LNCAP (cell line): ENCODE measurements around the gene ITPRIP.

Experiments
- CTCF ChIP-seq: fragments of 450-650 bp; IDR thresholded peaks from 2 replicates; pipeline ENCODE4 v1.5.1; 2017; ENCODE audit warnings: mild to moderate bottlenecking

Gene ITPRIP

DNA sequence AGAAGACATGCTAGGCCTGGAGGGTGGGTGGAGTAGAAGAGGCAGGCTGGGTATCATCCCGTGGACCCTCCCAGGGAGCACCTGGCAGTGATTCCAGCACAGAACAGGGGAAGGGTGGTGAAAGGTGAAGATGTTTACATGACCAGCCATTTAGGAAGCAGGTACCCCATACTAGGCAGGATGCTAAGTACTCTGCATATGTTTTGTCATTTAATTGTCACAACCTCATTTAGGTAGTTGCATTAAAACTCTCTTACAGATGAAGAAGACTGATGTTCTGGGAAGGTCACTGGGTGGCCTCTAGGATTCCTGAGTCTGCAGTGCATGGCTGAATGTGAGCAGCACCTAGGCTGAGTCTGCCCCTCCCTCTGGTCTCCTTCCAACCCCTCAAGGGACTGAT lies 15.2 kb downstream of the ITPRIP start:
- no peak for TF ChIP-seq CTCF

- TF ChIP-seq CTCF = no peak
Observed at GRCh38 chr10:104322416-104322782, 15.9 kb downstream of the ITPRIP start.

DNA sequence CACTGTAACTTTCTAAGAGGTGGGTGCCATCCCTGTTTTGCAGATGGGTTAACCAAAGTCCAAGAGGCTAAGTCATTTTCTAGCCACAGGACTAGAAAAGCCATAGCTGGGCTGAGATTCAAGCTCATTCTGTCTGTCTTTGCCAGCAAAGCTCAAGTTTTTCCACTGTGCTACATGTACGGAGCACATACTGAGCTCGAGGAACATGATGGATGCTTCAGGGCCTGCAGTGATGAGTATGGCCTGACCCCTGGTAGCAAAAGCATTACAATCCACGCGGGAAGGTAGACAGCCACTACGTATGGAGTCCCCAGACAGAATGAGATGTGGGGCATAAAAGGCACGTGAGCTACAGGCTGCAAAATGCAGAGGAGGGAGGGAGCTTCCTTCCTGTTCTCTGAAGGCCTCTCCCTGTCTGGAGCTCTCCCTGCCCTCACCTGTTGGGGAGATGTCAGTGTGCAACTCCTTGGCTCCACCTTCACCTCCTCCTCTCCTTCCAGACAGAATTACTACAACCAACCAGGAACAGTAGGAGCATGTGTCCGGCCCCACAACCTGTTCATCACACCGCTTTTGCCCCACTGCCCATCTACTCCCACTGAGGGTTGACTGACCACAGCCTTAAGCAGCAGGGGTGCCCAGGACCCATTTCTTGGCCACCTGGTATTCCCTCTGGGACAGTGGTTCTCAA lies 16.4 kb downstream of the ITPRIP start:
- TF ChIP-seq CTCF = no peak

GRCh38 chr10:104321226-104321625 lies 17.0 kb downstream of the ITPRIP start:
- no peak for TF ChIP-seq CTCF

DNA sequence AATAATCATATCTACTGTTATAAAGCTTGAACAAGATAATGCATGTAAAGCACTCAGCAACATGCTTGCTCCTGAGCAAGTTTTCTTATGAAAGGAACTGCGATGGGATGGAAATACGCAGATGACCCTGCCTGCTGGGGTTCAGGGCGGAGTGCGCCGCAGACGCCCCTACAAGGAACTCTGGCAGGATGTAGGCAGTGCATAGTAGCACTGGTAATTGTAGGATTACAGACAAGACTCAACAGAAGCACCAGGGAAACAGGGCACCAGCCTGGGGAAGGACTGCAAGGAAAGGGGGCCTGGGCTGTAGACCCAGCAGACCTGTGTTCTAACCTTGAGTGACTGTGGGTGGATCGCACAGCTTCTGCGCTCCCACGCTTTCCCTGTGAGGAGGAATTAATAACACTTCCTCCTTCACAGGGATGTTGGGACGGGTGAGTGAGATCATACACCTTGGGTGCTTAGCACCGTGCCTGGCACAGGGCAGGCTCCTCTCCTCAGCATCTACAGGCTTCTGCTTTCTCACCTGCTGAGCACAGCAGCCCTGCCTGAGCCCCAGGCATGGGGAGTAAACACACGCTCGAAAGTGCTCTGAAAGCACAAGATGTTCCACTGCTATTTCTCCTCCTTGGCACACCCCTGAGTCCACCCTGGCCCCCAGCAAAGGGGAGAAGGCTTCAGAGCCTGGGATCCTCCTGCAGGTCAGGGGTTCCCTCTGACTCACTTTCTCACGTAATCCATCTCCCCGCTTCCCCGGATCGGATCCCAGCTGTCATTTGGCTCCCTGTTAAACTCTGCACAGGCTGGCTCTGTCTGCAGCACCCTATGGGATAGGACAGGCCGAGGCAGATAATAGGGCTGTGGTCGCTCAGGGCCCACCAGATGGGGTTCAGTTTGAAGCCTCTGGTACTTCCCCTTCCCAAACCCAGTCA lies 19.2 kb downstream of the ITPRIP start:
- no peak for TF ChIP-seq CTCF

GRCh38 chr10:104318326-104318725 lies 19.9 kb downstream of the ITPRIP start:
- no peak for TF ChIP-seq CTCF

DNA sequence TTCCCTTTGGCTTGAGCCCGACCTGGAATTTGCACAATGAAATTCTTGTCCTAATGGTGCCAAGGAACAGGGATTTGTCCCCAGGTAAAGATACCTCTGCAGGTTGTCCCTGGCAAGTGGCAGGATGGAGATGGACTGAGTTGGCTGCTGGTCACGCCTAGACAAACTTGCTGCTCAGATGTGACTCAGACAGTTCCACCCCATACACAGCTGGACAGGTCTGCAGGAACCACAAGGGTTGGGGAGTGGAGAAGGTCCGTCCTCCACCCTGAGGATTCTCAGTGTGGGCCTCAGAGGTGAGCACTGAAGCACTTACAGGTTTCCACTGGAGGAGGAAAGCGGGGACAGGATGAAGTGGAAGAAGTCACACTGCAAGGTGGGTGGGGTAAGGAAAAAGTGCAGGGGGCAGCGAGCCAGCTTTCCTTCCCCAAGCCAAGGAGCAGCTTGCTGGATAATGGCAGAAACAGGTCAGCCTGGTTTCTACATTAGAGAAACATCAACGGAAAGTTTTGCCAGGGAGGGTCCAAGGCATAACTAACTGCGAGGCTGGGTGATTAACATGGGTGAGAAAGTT lies 20.5 kb downstream of the ITPRIP start:
- TF ChIP-seq CTCF = no peak
